T-helper 2 cell (primary cell): ENCODE data around the gene NBEA.
"Not testable (repeated sequence)": the region's sequence is repeated elsewhere in the genome, so short reads cannot be mapped to it uniquely, and the experiment has no call there.

Experiments used
- DNase-seq, 5 experiments: peaks; one replicate each; pipeline versions ENCODE4 v3.0.0 to v3.0.0-alpha.2; 2012 to 2022

Gene NBEA

DNA sequence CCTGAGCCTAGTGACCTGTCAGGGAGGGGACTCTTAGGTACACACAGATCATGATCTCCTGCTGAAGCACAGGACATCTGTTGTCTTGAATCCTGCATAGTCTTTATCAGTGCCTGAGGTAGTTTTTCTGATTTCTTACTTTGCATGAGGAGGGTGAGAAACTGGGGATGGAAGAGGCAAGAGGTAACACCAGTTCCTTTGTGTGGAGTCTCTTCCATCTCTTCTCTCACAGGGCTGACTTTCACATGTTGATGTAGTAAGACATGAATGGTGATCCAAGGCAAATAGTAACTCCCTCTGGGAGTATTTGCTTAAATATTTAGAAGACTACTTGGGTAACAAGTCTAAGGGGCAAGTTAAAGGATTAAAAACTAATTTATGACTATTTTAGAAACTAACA lies 9.5 kb downstream of the NBEA start:
- no peak for DNase-seq

DNA sequence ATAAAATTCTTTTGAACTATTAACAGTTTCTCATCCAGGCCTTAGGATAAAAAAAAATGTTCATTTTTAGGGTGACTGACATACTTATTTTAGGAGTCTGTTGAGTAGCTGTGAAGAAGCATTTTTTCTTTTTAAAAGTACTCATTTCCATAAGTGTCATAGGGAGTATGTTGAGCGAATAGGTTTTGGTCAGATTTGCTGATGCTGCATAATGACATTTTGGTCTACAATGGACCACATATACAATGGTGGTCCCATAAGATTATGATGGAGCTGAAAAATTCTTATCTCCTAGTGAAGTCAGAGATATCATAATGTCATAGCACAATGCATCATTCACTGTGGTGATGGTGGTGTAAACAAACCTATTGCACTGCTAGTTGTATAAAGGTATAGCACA lies 17.4 kb downstream of the NBEA start:
- DNase-seq, result no peak

DNA sequence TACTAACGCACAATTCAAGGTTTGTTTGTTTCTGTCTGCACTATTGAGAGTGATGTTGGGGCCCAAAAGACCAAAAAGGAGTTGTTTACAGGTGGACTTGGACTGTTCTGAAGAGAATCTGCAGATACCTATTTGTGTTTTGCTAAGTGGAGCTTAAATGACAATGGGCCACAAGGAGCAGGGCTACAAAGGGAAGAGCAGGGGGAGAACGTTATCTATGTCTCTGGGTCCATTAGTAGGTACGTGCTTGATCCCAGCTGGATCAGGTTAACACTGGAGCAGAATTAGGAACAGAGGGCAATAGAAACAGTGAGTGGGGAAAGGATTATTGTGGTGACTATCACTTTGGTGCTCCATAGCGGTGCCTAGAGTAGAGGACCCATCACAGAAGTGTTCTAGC lies 22.5 kb downstream of the NBEA start:
- DNase-seq, result no peak

DNA sequence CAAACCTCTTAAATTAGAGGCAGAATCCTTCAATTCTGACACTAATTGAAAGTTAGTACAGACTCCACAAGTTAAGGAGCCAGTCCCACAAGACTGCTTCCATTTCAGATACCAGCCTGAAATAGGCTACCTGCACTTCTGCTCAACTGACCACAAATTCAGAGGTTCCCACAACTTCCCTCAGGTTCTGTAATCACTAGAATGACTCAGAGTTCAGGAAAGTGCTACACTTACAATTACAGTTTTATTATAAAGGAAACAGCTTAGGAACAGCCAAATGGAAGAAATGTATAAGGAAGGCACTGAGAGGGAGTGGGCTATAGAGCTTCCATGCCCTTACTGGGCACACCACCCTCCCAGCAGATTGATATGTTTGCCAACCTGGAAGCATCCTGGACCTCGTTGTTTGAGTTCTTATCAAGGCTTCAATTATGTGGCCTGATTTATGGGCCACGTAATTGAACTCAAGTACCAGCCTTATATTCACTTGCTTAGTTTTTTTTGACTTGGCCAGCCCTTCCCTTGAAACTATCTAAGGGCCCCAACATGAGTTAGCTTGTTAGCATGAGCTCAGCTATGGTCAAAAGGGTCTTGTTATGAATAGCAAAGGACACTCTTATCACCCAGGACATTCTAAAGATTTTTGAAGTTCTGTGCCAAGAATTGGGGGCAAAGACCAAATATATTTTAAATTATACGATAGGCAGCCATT lies 25.9 kb downstream of the NBEA start:
- no peak for DNase-seq

DNA sequence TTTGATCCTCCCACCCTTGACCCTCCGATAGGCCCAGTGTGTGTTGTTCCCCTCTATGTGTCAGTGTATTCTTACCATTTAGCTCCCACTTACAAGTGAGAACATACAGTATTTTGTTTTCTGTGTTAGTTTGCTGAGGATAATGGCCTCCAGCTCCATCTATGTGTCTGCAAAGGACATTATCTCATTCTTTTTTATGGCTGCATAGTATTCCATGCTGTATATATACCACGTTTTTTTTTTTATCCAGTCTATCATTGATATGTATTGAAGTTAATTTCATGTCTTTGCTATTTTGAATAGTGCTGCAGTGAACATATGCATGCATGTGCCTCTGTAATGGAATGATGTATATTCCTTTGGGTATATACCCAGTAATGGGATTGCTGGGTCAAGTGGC lies 27.5 kb downstream of the NBEA start:
- not testable (repeated sequence) for DNase-seq

DNA sequence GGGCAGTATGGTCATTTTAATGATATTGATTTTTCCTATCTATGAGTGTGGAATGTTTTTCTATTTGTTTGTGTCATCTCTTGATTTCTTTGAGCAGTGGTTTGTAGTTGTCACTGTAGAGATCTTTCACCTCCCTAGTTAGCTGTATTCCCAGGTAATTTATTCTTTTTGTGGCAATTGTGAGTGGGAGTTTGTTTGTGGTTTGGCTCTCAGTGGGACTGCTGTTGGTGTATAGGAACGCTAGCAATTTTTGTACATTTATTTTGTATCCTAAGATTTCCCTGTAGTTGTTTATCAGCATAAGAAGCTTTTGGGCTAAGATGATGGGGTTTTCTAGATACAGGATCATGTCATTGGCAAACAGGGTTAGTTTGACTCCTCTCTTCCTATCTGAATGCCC lies 28.9 kb downstream of the NBEA start:
- DNase-seq, result no peak

DNA sequence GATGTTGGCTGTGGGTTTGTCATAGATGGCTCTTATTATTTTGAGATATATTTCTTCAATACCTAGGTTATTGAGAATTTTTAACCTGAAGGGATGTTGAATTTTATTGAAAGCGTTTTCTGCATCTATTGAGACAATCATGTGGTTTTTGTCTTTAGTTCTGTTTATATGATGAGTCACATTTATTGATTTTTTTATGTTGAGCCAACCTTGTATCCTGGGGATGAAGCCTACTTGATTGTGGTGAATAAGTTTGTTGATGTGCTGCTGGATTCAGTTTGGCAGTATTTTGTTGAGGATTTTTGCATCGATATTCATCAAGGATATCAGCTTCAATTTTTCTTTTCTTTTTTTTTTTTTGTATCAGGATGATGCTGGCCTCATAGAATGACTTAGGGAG lies 29.4 kb downstream of the NBEA start:
- no peak for DNase-seq

DNA sequence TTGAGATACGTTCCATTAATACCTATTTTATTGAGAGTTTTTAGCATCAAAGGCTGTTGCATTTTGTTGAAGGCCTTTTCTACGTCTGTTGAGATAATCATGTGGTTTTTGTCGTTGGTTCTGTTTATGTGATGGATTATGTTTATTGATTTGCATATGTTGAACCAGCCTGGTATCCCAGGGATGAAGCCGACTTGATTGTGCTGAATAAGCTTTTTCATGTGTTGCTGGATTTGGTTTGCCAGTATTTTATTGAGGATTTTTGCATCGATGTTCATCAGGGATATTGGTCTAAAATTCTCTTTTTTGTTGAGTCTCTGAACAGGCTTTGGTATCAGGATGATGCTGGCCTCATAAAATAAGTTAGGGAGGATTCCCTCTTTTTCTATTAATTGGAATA lies 43.1 kb downstream of the NBEA start:
- not testable (repeated sequence) for DNase-seq

DNA sequence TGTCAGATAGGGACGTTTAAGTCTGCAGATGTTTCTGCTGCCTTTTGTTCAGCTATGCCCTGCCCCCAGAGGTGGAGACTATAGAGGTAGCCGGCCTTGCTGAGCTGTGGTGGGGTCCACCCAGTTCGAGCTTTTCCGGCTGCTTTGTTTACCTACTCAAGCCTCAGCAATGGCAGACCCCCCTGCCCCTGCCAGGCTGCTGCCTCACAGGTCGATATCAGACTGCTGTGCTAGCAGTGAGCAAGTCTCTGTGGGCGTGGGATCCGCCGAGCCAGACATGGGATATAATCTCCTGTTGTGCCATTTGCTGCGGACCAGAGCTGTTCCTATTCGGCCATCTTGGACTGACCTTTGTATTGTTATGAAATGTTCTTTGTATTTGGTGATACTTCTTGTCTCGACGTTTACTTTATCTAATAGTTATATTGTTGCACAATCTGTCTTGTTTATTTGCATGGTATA lies 46.3 kb downstream of the NBEA start:
- DNase-seq, result no peak

DNA sequence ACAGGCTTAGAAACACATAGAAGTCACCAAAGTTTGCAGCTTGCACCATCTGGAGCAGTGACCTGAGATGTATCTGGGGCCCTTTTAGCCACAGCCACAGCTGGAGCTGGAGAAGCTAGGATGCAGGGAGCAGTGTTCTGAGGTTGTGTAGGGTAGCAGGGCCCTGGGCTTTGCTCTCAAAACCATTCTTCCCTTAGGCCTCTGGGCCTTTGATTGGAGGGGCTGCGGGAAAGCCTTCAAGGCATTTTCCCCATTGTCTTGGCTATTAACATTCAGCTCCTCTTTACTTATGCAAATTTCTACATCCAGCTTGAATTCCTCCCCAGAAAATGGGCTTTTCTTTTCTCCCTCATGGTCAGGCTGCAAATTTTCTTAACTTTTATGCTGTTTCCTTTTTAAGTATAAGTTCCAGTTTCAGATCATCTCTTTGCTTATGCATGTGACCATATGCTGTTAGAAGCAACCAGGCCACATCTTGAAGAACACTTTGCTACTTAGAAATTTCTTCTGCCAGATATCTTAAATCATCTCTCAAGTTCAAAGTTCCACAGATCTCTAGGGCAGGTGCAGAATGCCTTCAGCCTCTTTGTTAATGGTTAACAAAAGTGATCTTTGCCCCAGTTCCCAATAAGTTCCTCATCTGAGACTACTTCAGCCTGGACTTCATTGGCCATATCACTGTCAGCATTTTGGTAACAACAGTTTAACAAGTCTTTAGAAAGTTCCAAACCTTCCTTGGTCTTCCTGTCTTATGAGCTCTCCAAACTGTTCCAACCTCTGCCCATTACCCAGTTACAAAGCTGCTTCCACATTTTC lies 48.5 kb downstream of the NBEA start:
- DNase-seq, result no peak

DNA sequence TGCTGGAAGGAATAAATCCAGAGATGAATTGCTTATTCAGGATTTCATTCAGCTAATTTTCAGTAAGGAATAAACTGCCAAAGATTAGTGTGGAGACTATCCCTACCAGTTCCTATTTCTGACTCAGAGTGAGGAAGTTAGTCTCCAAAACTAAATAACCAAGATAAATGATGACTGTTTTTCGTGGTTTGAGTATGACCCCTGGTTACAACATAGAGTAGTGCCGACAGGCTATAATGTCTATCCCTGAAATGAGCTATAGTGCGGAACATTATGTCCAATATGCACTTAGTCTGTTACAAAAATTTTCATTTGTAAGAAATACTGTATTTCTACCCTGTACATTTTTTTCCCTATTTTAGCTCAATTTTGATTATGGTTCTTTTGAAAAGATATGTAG lies 51.4 kb downstream of the NBEA start:
- no peak for DNase-seq

DNA sequence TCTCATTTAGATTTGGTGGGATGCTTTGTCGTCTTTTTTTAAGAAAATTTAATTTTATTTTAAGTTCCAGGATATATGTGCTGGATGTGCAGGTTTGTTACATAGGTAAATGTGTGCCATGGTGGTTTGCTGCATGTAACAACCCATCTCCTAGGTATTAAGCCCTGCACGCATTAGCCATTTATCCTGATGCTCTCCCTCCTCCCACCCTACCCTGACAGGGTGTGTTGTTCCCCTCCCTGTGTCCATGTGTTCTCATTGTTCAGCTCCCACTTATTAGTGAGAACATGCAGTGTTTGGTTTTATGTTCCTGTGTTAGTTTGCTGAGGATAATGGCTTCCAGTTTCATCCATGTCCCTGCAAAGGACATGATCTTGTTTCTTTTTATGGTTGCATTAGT lies 61.7 kb downstream of the NBEA start:
- not testable (repeated sequence) for DNase-seq

DNA sequence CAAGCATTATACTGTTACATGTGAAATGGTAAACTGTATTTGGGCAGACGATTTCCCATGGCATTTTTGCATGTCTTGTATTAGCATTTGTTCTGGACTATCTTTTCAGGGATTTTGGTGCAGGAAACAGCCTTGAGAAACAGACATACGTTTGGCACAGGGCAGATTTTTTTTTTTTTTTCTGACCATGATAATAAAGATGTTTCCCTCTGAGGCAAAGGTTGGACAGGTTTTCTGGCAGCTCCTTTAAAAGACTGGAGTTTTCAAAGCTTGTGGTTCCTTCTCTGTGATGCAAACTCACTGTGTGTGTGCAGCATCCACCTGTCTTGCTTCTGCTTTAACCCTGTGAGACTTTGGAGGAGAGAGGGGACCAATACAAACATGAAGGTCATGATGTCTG lies 63.0 kb downstream of the NBEA start:
- no peak for DNase-seq

DNA sequence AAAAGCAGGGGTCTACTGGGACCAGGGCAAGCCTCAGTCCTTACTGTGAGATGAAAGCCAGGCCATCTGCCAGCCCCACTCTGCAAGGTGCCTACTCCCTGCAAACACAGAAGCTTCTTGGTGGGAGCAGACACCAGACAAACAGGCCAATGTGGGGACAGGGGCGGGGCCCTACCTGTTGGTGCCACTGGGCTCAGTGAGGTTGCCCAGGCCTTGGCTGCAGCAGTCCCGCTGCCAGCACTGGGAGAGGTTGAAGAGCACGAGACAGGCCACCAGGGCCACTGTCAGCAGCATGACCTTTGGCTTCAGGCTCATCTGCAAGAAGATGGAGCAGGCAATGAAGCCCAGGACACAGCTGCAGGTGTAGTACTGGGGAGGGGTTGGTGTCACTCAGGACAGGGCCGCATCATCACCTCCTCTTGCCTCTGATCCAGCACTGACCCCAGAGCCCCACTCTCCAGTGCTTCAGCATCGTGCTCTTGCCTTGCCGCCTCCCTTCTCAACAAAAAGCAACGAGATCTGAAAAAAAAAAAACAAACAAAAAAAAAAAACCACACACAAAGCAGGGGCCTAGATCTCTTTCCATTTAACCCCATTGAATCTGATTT lies 72.6 kb downstream of the NBEA start:
- no peak for DNase-seq

DNA sequence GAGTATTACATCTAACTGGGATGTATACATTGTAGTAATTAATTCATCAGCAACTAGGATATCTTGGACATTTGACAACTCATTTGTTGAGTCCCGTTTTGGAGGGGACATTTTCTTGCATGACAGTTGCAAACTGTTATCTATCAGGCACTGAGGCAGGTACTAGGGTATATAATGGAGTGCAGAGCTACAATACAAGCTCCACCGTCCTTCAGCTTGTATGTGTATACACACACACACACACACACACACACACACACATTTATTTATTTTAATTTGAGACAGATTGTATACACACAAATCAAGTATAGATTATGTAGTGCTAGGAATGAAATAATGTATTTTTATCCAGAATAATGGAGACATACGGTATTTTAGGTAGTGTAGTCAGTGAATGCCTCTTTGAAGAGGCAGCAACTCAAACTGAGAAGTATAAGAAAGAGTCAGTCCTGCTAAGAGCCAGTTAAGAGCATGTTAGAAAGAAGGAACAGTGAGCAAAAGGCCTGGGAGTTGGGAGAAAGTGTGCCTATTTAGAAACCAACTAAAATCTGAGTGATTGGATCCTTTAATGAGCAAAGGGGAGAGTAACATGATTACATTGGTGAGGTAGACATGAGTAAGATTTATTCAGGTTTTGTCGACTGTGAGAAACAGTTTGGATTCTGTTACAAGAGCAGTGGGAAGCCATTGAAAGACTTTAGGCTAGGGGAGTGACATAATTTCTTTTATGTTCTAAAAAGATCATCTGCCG lies 74.5 kb downstream of the NBEA start:
- DNase-seq, result no peak

DNA sequence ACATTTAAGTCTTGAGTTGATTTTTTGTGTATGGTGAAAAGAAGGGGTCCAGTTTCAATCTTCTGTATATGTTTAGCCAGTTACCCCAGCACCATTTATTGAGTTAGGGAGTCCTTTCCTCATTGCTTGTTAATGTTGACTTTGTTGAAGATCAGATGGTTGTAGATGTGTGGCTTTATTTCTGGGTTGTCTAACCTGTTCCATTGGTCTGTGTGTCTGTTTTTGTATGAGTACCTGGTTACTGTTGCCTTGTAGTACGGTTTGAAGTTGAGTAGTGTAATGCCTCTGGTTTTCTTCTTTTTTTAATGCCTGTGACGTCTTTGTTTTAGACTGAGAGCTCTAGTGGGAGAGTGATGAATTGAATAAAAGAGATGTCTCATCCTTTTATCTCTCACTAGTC lies 83.2 kb downstream of the NBEA start:
- DNase-seq, result no peak

DNA sequence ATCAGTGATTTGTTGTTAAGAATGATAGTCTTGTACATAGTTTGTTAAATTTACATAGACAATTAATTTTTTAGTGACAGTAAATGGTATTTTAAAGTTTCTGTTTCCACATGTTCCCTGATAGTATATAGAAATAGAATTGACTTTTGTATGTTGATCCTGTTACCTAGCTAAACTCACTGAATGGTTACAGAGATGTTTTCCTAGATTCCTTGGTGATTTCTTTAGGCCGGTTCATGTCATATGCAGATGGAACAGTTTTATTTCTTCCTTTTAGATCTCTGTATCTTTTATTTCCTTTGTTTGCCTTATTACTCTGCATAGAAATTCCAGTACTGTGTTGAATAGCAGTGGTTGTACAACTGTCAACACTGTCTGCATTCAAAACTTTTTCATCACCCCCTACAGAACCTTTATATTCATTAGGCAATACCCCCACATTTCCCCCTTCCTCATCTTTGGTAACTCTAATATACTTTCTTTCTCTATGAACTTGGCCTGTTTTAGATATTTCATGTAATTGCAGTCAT lies 86.3 kb downstream of the NBEA start:
- no peak for DNase-seq

DNA sequence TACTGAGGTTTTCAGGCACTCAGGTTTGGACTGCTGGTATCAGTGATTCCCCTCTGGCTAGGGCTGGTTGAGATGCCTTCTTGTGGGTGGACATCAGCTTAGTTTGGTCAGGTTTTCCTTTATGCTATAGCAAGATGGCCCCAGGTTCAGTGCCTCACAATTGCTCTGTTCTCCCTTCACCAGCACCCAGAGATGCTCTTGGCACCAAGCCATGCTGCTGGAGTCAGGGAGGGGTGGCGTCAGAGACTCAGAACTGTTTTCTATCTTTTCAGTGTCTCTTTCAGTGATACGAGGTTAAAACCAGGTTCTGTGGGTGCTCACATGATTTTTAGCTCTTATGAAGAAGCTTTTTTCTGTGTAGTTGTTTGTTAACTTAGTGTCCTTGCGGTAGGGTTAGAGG lies 96.9 kb downstream of the NBEA start:
- no peak for DNase-seq

DNA sequence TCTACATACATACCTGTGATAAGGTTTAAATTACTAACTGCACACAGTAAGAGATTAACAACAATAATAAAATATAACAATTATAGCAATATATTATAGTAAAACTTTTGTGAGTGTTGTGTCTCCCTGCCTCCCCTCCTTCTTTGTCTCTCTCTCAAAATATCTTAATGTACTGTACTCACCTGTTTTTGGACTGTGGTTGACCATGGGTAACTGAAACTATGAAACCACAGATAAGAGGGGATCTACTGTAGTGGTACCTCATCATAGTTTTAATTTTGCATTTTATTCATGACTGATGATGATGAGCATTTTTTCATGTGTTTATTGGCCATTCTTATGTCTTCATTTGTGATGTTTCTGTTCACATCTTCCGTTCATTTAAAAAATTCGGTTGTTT lies 104.5 kb downstream of the NBEA start:
- DNase-seq, result no peak

DNA sequence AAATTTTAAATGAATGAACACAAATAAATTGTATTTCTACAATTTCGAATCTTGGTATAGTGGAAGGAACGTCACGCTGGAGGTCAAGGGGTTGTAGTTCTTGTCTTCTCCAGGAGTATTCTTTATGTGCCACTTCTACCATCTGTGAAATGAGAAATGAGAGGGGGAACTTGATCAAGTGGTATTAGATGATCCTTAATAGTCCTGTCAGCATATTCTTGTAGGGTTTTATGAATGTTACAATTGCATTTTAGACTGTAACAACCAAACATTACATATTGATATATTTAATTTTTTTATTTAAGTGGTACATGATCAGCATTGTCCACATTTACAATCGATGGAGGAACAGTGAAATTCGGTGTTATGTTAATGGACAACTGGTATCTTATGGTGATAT lies 113.6 kb downstream of the NBEA start:
- DNase-seq, result no peak

DNA sequence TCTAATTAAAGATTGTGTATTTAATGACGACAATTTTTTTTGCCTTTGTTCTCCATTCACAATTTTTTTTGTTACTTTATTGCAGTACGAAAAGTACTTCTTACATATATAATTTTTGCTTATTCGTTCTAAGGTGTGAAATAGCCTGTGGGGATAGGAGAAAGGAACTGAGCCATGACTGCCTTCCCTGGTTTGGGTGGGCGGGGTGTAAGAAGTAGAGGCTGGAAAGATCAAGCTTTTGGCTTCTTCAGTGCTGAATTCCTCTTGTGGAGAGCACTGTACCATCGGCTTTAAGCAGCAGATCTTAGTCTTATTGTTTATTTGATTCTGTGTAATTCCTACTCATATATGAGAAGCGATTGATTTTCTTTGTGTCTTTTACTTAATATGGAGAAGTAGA lies 115.8 kb downstream of the NBEA start:
- no peak for DNase-seq

DNA sequence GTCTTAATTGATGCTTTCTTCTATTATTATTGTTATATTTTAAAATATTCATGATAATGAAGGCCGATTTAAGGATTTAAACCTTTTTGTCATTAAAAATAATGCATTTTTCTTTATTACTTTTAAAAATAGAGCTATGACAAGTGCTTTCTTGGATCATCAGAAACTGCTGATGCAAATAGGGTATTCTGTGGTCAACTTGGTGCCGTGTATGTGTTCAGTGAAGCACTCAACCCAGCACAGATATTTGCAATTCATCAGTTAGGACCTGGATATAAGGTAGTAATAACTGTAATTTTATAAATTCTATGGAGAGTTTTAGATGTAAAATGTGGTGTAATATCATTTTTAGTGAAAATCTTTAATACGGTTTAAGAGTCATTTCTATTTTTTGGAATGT lies 116.5 kb downstream of the NBEA start:
- DNase-seq, result not testable (repeated sequence)

DNA sequence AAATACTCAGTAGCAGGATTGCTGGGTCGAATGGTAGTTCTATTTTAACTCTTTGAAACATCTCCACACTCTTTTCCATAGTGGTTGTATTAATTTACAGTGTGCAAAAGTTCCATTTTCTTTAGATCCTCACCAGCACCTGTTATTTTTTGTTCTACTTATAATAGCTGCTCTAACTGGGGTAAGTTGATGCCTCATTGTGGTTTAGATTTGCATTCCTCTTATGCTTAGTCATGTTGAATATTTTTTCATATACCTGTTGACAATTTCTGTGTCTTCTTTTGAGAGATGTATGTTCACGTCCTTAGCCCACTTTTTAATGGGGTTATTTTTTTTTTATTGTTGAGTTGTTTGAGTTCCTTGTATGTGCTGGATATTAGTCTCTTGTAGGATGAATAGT lies 144.6 kb downstream of the NBEA start:
- no peak for DNase-seq
